ENCODE measurements around the gene ATG14.

The ATG14 gene

GRCh38 chr14:55327179-55327578, 84.5 kb downstream of the ATG14 start:
- DNase-seq (ENCODE audit: low read depth in 1 of 2, low spot score in 1 of 2) = no peak
- no peak overlapping the region for H3K4me3 ChIP-seq (replicated peaks; ENCODE audit: insufficient read depth, low read length)
- TF ChIP-seq CTCF (IDR thresholded peaks at IDR 0.05; ENCODE audit: insufficient read depth, low read length) (no peak), SPI1 (IDR thresholded peaks at IDR 0.05; ENCODE audit: borderline replicate concordance, low read depth) (no peak), REST (IDR thresholded peaks at IDR 0.05; ENCODE audit: insufficient replicate concordance, low read depth) (no peak), GABPA (IDR thresholded peaks at IDR 0.05; ENCODE audit: low read depth) (no peak), POLR2AphosphoS5 (IDR thresholded peaks at IDR 0.05; ENCODE audit: low read depth) (no peak)
- no peaks in the 10 kb centered on the region for H3K27me3 ChIP-seq (ENCODE audit: insufficient read depth, poor library complexity, severe bottlenecking)
- no peak overlapping the region for H3K27ac ChIP-seq (replicated peaks)

- no peak for DNase-seq (ENCODE audit: low read depth in 1 of 2, low spot score in 1 of 2)
- Histone ChIP-seq H3K4me3 (replicated peaks; ENCODE audit: insufficient read depth, low read length) (no peak overlapping the region), H3K27ac (replicated peaks) (no peak overlapping the region), H3K27me3 (ENCODE audit: insufficient read depth, poor library complexity, severe bottlenecking) (no peaks in the 10 kb centered on the region)
- TF ChIP-seq REST (IDR thresholded peaks at IDR 0.05; ENCODE audit: insufficient replicate concordance, low read depth) = no peak
- no peak for TF ChIP-seq SPI1 (IDR thresholded peaks at IDR 0.05; ENCODE audit: borderline replicate concordance, low read depth)
- TF ChIP-seq GABPA (IDR thresholded peaks at IDR 0.05; ENCODE audit: low read depth) = no peak
- TF ChIP-seq CTCF (IDR thresholded peaks at IDR 0.05; ENCODE audit: insufficient read depth, low read length) = no peak
- no peak for TF ChIP-seq POLR2AphosphoS5 (IDR thresholded peaks at IDR 0.05; ENCODE audit: low read depth)
These were observed 86.8 kb downstream of the ATG14 start for GRCh38 chr14:55324812-55325211.

- no peak for DNase-seq (ENCODE audit: low read depth in 1 of 2, low spot score in 1 of 2)
- no peaks in the 10 kb centered on the region for H3K27me3 ChIP-seq (ENCODE audit: insufficient read depth, poor library complexity, severe bottlenecking)
- no peak overlapping the region for H3K27ac ChIP-seq (replicated peaks)
- no peak overlapping the region for H3K4me3 ChIP-seq (replicated peaks; ENCODE audit: insufficient read depth, low read length)
- TF ChIP-seq REST (IDR thresholded peaks at IDR 0.05; ENCODE audit: insufficient replicate concordance, low read depth) (no peak), POLR2AphosphoS5 (IDR thresholded peaks at IDR 0.05; ENCODE audit: low read depth) (no peak), GABPA (IDR thresholded peaks at IDR 0.05; ENCODE audit: low read depth) (no peak), SPI1 (IDR thresholded peaks at IDR 0.05; ENCODE audit: borderline replicate concordance, low read depth) (no peak), CTCF (IDR thresholded peaks at IDR 0.05; ENCODE audit: insufficient read depth, low read length) (no peak)
These were observed 87.7 kb downstream of the ATG14 start for GRCh38 chr14:55323910-55324309.

All from HL-60 (cell line).